Liver (tissue), 3 donors: ENCODE results near the gene FOLR1.

Experiments
- GABPA ChIP-seq, 2 donors: IDR thresholded peaks in 1 of 2; conservative IDR thresholded peaks in 1 of 2; 2 replicates each; pipeline ENCODE4 v1.6.1; 2016; ENCODE audit warnings: antibody characterized with exemption in 2 of 2, mild to moderate bottlenecking in 1 of 2, moderate library complexity in 1 of 2
- HNF4G ChIP-seq: IDR thresholded peaks from 2 replicates; pipeline ENCODE4 v1.6.1; 2016; ENCODE audit warnings: antibody characterized with exemption
- RAD21 ChIP-seq, 2 donors: IDR thresholded peaks; 2 replicates each; pipeline ENCODE4 v1.6.1; 2016; ENCODE audit warnings: antibody characterized with exemption in 2 of 2, mild to moderate bottlenecking in 2 of 2
- YY1 ChIP-seq: IDR thresholded peaks from 2 replicates; pipeline ENCODE4 v1.6.1; 2016; ENCODE audit warnings: antibody characterized with exemption, mild to moderate bottlenecking
- TF ChIP-seq, protein P1 (sequence below): fragments of 150-350 bp; IDR thresholded peaks from 2 replicates; pipeline ENCODE4 v1.5.1; 2017; ENCODE audit warnings: improper control_type of control experiment, low read depth, low read length; ENCODE audit not compliant: missing input control
- TF ChIP-seq, protein P2 (sequence below): IDR thresholded peaks from 2 replicates; pipeline ENCODE4 v1.6.1; 2016; ENCODE audit warnings: antibody characterized with exemption
- TF ChIP-seq, protein P3 (sequence below): IDR thresholded peaks from 2 replicates; pipeline ENCODE4 v1.6.1; 2016; ENCODE audit warnings: antibody characterized with exemption, mild to moderate bottlenecking
- TF ChIP-seq, protein P4 (sequence below): IDR thresholded peaks from 2 replicates; pipeline ENCODE4 v1.6.1; 2016; ENCODE audit warnings: antibody characterized with exemption
- donor health status: healthy.
- donor health status: healthy.

DNA sequence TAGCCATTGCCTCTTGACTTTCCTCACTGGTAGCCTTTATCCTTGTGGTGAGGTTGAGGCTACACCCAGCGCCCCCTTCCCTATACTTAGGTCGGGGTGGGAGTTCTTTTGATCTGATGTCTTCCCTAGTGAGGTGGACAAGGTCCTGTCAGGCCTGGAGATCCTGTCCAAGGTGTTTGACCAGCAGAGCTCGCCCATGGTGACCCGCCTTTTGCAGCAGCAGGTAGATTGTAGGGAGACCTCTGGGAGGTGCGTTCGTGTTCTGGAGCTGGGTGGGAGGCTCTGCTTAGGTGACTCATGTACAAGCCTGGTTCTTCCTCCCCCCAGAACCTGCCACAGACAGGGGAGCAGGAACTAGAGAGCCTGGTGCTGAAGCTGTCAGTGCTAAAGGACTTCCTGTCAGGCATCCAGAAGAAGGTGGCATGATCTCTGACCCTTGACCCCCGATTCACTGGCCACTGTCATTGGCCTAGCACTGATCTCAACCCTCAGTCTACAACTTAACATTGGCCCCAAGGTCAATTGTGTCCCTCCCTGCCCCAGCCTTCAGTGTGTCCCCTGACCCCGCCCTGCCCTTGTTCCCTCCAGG is 37.5 kb downstream of the FOLR1 start:
- TF ChIP-seq, protein P1, sequence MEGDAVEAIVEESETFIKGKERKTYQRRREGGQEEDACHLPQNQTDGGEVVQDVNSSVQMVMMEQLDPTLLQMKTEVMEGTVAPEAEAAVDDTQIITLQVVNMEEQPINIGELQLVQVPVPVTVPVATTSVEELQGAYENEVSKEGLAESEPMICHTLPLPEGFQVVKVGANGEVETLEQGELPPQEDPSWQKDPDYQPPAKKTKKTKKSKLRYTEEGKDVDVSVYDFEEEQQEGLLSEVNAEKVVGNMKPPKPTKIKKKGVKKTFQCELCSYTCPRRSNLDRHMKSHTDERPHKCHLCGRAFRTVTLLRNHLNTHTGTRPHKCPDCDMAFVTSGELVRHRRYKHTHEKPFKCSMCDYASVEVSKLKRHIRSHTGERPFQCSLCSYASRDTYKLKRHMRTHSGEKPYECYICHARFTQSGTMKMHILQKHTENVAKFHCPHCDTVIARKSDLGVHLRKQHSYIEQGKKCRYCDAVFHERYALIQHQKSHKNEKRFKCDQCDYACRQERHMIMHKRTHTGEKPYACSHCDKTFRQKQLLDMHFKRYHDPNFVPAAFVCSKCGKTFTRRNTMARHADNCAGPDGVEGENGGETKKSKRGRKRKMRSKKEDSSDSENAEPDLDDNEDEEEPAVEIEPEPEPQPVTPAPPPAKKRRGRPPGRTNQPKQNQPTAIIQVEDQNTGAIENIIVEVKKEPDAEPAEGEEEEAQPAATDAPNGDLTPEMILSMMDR: no peak
- TF ChIP-seq, protein P2, sequence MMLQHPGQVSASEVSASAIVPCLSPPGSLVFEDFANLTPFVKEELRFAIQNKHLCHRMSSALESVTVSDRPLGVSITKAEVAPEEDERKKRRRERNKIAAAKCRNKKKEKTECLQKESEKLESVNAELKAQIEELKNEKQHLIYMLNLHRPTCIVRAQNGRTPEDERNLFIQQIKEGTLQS: no peak
- TF ChIP-seq, protein P3, sequence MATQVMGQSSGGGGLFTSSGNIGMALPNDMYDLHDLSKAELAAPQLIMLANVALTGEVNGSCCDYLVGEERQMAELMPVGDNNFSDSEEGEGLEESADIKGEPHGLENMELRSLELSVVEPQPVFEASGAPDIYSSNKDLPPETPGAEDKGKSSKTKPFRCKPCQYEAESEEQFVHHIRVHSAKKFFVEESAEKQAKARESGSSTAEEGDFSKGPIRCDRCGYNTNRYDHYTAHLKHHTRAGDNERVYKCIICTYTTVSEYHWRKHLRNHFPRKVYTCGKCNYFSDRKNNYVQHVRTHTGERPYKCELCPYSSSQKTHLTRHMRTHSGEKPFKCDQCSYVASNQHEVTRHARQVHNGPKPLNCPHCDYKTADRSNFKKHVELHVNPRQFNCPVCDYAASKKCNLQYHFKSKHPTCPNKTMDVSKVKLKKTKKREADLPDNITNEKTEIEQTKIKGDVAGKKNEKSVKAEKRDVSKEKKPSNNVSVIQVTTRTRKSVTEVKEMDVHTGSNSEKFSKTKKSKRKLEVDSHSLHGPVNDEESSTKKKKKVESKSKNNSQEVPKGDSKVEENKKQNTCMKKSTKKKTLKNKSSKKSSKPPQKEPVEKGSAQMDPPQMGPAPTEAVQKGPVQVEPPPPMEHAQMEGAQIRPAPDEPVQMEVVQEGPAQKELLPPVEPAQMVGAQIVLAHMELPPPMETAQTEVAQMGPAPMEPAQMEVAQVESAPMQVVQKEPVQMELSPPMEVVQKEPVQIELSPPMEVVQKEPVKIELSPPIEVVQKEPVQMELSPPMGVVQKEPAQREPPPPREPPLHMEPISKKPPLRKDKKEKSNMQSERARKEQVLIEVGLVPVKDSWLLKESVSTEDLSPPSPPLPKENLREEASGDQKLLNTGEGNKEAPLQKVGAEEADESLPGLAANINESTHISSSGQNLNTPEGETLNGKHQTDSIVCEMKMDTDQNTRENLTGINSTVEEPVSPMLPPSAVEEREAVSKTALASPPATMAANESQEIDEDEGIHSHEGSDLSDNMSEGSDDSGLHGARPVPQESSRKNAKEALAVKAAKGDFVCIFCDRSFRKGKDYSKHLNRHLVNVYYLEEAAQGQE: no peak
- TF ChIP-seq, protein P4, sequence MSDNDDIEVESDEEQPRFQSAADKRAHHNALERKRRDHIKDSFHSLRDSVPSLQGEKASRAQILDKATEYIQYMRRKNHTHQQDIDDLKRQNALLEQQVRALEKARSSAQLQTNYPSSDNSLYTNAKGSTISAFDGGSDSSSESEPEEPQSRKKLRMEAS: no peak
- TF ChIP-seq RAD21 (IDR thresholded peaks at IDR 0.05) (no peak), YY1 (no peak), HNF4G (no peak), GABPA (IDR thresholded peaks at IDR 0.05 in 1 of 2, conservative IDR thresholded peaks at IDR 0.05 in 1 of 2) (no peak)
